IMR-90 (cell line): ENCODE measurements around the gene GPR152. TPM values are rescaled to one million over a fixed set of nuclear protein-coding genes. Genes with fewer than 3 reads are reported as not detected.

ENCODE experiments used
- ATAC-seq: fragments of 200-7000 bp; cut with Tn5 transposase; 2 replicates; pipeline ENCODE4 v1.9.1; 2020; ENCODE audit warnings: low read depth, mild to moderate bottlenecking, moderate library complexity
- BruUV-seq: library from RNA; stranded (reverse); fragments of 400-500 nt; replicated peaks from 2 replicates; lab custom pipeline; 2021; lab: Mats Ljungman, UMichigan
- CTCF ChIA-PET: fragments of 300-600 bp; formaldehyde crosslinking; extraction: SDS; loops from one replicate; lab custom pipeline; 2021; ENCODE audit warnings: antibody characterized with exemption; lab: Yijun Ruan, JAX
- POLR2A ChIA-PET: fragments of 300-600 bp; sonication (Branson Sonifier 250); formaldehyde crosslinking; loops from one replicate; lab custom pipeline; 2022; ENCODE audit warnings: antibody characterized with exemption; ENCODE audit not compliant: unreplicated experiment; lab: Charles Lee
- DNase-seq: peaks from one replicate; pipeline ENCODE4 v3.0.0; 2013
- H2AFZ ChIP-seq: replicated peaks from 2 replicates; pipeline ENCODE3; 2013; ENCODE audit warnings: low read length, mild to moderate bottlenecking; ENCODE audit not compliant: poor library complexity
- H2AK5ac ChIP-seq: 2 replicates; pipeline ENCODE4 v1.6.1; 2013; ENCODE audit warnings: low read depth, low read length, inconsistent platforms
- H2AK9ac ChIP-seq: replicated peaks from 2 replicates; pipeline ENCODE3; 2013; ENCODE audit warnings: mild to moderate bottlenecking, low read depth, low read length, moderate library complexity; ENCODE audit not compliant: poor library complexity
- H2BK120ac ChIP-seq: 2 replicates; pipeline ENCODE4 v1.6.1; 2013; ENCODE audit warnings: low read depth, low read length, inconsistent platforms
- H2BK15ac ChIP-seq: 3 replicates; pipeline ENCODE4 v1.6.1; 2013; ENCODE audit warnings: low read depth, low read length, inconsistent platforms
- H2BK20ac ChIP-seq: 2 replicates; pipeline ENCODE4 v1.6.1; 2013; ENCODE audit warnings: low read depth, mild to moderate bottlenecking, inconsistent platforms, low read length, moderate library complexity
- H2BK5ac ChIP-seq: 2 replicates; pipeline ENCODE4 v1.6.1; 2013; ENCODE audit warnings: mild to moderate bottlenecking, low read depth, low read length, inconsistent platforms; ENCODE audit not compliant: poor library complexity, severe bottlenecking
- H3K14ac ChIP-seq: replicated peaks from 2 replicates; pipeline ENCODE4 v1.6.1; 2013; ENCODE audit warnings: low read depth, low read length, inconsistent platforms
- H3K18ac ChIP-seq: 2 replicates; pipeline ENCODE4 v1.6.1; 2013; ENCODE audit warnings: low read depth, low read length, control low read depth
- H3K23ac ChIP-seq: 2 replicates; pipeline ENCODE4 v1.6.1; 2013; ENCODE audit warnings: low read depth, low read length, inconsistent platforms
- H3K27ac ChIP-seq: 2 replicates; pipeline ENCODE4 v1.5.1; 2013; ENCODE audit warnings: mild to moderate bottlenecking, control low read depth, low read length; ENCODE audit not compliant: insufficient read depth
- H3K27me3 ChIP-seq: 2 replicates; pipeline ENCODE4 v1.6.1; 2013; ENCODE audit warnings: low read length; ENCODE audit not compliant: control insufficient read depth, insufficient read depth
- H3K36me3 ChIP-seq: 2 replicates; pipeline ENCODE4 v1.6.1; 2013; ENCODE audit warnings: low read length, mixed read lengths; ENCODE audit not compliant: control insufficient read depth, insufficient read depth
- H3K4ac ChIP-seq: 2 replicates; pipeline ENCODE4 v1.6.1; 2013; ENCODE audit warnings: low read depth, low read length, inconsistent platforms
- H3K4me1 ChIP-seq: 2 replicates; pipeline ENCODE4 v1.6.1; 2013; ENCODE audit warnings: low read length, mixed read lengths; ENCODE audit not compliant: control insufficient read depth, insufficient read depth
- H3K4me2 ChIP-seq: 2 replicates; pipeline ENCODE4 v1.6.1; 2013; ENCODE audit warnings: low read depth, mild to moderate bottlenecking, control low read depth, low read length, moderate library complexity
- H3K4me3 ChIP-seq: 2 replicates; pipeline ENCODE4 v1.5.1; 2013; ENCODE audit warnings: low read depth, mild to moderate bottlenecking, control low read depth, low read length, moderate library complexity; ENCODE audit not compliant: insufficient read depth
- H3K56ac ChIP-seq: 2 replicates; pipeline ENCODE4 v1.6.1; 2013; ENCODE audit warnings: low read length, inconsistent platforms; ENCODE audit not compliant: insufficient read depth; ENCODE audit errors: extremely low read depth
- H3K79me1 ChIP-seq, 2 experiments: 2 replicates each; pipeline ENCODE4 v1.6.1; 2013; ENCODE audit warnings: low read length in 2 of 2, inconsistent platforms in 1 of 2, low read depth in 1 of 2
- H3K9ac ChIP-seq: 2 replicates; pipeline ENCODE4 v1.6.1; 2013; ENCODE audit warnings: low read depth, low read length, control low read depth
- H3K9me1 ChIP-seq: 2 replicates; pipeline ENCODE4 v1.6.1; 2013; ENCODE audit warnings: low read length, inconsistent platforms; ENCODE audit not compliant: insufficient read depth
- H3K9me3 ChIP-seq: 2 replicates; pipeline ENCODE4 v1.6.1; 2013; ENCODE audit warnings: low read length; ENCODE audit not compliant: control insufficient read depth, insufficient read depth
- H4K20me1 ChIP-seq: 2 replicates; pipeline ENCODE4 v1.6.1; 2013; ENCODE audit warnings: low read length, inconsistent platforms; ENCODE audit not compliant: insufficient read depth
- H4K5ac ChIP-seq: 2 replicates; pipeline ENCODE4 v1.6.1; 2013; ENCODE audit warnings: mild to moderate bottlenecking, low read depth, low read length, control low read depth
- H4K8ac ChIP-seq, 2 experiments: 2 replicates each; pipeline ENCODE4 v1.6.1; 2013; ENCODE audit warnings: low read depth in 2 of 2, low read length in 2 of 2, control low read depth in 1 of 2, inconsistent platforms in 1 of 2
- H4K91ac ChIP-seq: 2 replicates; pipeline ENCODE4 v1.6.1; 2013; ENCODE audit warnings: low read depth, low read length, inconsistent platforms; ENCODE audit not compliant: insufficient read depth
- BHLHE40 ChIP-seq: fragments of 150-350 bp; IDR thresholded peaks from 2 replicates; pipeline ENCODE4 v1.6.1; 2016; ENCODE audit warnings: mild to moderate bottlenecking, low read depth, low read length
- CEBPB ChIP-seq: IDR thresholded peaks from 2 replicates; pipeline ENCODE4 v1.6.1; 2012; ENCODE audit warnings: low read depth, low read length, improper control_type of control experiment
- CTCF ChIP-seq: conservative IDR thresholded peaks from 2 replicates; pipeline ENCODE4 v1.5.1; 2012; ENCODE audit warnings: mild to moderate bottlenecking, low read depth, low read length, improper control_type of control experiment
- FOS ChIP-seq: fragments of 150-350 bp; IDR thresholded peaks from 2 replicates; pipeline ENCODE4 v1.6.1; 2016; ENCODE audit warnings: low read depth, low read length
- MAFK ChIP-seq: IDR thresholded peaks from 2 replicates; pipeline ENCODE4 v1.6.1; 2012; ENCODE audit warnings: low read depth, low read length, improper control_type of control experiment
- MAZ ChIP-seq: IDR thresholded peaks from 2 replicates; pipeline ENCODE4 v1.6.1; 2012; ENCODE audit warnings: low read depth, mild to moderate bottlenecking, low read length, improper control_type of control experiment, moderate library complexity, borderline replicate concordance
- MXI1 ChIP-seq: IDR thresholded peaks from 2 replicates; pipeline ENCODE4 v1.6.1; 2012; ENCODE audit warnings: low read depth, mild to moderate bottlenecking, low read length, moderate library complexity, borderline replicate concordance
- RAD21 ChIP-seq: IDR thresholded peaks from 2 replicates; pipeline ENCODE4 v1.6.1; 2012; ENCODE audit warnings: low read length, improper control_type of control experiment
- WGBS, 2 experiments: methylation state at CpG; one replicate each; pipeline versions ENCODE4 v1.1.5 to v1.1.7; 2013; ENCODE audit warnings: missing lambda C conversion rate in 2 of 2; ENCODE audit not compliant: insufficient read length in 1 of 2; ENCODE audit errors: extremely low coverage in 2 of 2; 5-methylcytosine and 5-hydroxymethylcytosine counted together
- dilution Hi-C: fragments of 300-500 bp; cut with HindIII; formaldehyde crosslinking; loops from one replicate; pipeline ENCODE4 v1.14.3; 2018; ENCODE audit warnings: low sequenced_read_pairs; ENCODE audit not compliant: unreplicated experiment
- in situ Hi-C: fragments of 300-500 bp; cut with MboI; formaldehyde crosslinking; loops from 3 replicates; pipeline ENCODE4 v1.14.3; 2019; ENCODE audit warnings: low sequenced_read_pairs, inconsistent platforms, mixed read lengths
- intact Hi-C: fragments of 100-400 bp; cut with micrococcal nuclease; formaldehyde crosslinking; loops from 2 replicates; pipeline ENCODE4 v1.10.0; 2022
- polyA plus RNA-seq, 3 experiments: library from polyadenylated mRNA; depleted of rRNA; stranded (reverse); fragments of >200 nt; gene quantifications; 2 replicates each; pipeline ENCODE4 v1.2.3, GENCODE V29; 2012; ENCODE audit warnings: low replicate concordance in 1 of 3
- total RNA-seq: library from RNA; depleted of rRNA; stranded (reverse); fragments of >200 nt; gene quantifications from 2 replicates; pipeline ENCODE4 v1.2.3, GENCODE V29; 2012
- TF ChIP-seq, protein P1 (sequence below): fragments of 150-350 bp; IDR thresholded peaks from 2 replicates; pipeline ENCODE4 v1.6.1; 2016; ENCODE audit warnings: low read depth, mild to moderate bottlenecking, low read length, moderate library complexity, borderline replicate concordance
- TF ChIP-seq, protein P2 (sequence below): fragments of 150-350 bp; IDR thresholded peaks from 2 replicates; pipeline ENCODE4 v1.6.1; 2017; ENCODE audit warnings: mild to moderate bottlenecking, antibody characterized with exemption, low read length, low read depth

The GPR152 gene
- total and polyA plus RNA-seq, 2 of the 4 experiments (the other 2 are of a cell fraction) = not detected

DNA sequence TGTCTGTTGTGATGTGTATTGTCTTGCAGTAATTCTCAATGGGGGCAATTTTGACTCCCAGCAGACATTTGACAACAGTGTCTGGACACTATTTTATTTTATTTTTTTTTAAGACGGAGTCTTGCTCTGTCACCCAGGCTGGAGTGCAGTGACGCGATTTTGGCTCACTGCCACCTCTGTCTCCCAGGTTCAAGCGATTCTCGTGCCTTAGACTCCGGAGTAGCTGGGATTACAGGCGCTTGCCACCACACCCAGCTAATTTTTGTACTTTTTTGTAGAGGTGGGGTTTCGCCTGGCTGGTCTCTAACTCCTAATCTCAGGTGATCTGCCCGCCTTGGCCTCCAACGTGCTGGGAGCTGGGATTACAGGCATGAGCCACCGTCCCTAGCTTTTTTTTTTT lies 22.8 kb downstream of the GPR152 start:
- H3K27me3 ChIP-seq = no peaks in the 10 kb centered on the region
- H2AK5ac ChIP-seq = no peak overlapping the region
- CTCF ChIA-PET = no interaction called here
- no peak overlapping the region for H3K18ac ChIP-seq
- H2BK120ac ChIP-seq = no peak overlapping the region
- H4K20me1 ChIP-seq = no peaks in the 10 kb centered on the region; the same call in 1 of the 2 replicates
- peaks cover 26% of the 10 kb centered on the region for H3K36me3 ChIP-seq
- WGBS, 2 experiments = 100% methylated on average over 3 of the region's 11 CpGs; no CpG with 5 or more reads in 1 of the 2 experiments
- peaks cover 11 to 29% of the 10 kb centered on the region in 2 experiments for H3K79me1 ChIP-seq
- H3K4me3 ChIP-seq = no peak overlapping the region
- no peak overlapping the region for H2BK15ac ChIP-seq
- no peak overlapping the region for H3K56ac ChIP-seq
- no peaks in the 10 kb centered on the region for H3K9me3 ChIP-seq
- H4K8ac ChIP-seq = peak overlapping the region in 1 of 2 experiments; percentile 2; a peak in 1 of 4 replicates
- intact Hi-C loops (no loop called here), dilution Hi-C loops (no loop called here), in situ Hi-C loops (no loop called here)
- no TSS peak for BruUV-seq
- no peak overlapping the region for H4K91ac ChIP-seq
- no peak overlapping the region for H3K23ac ChIP-seq
- no peak for ATAC-seq
- H3K9ac ChIP-seq = no peak overlapping the region
- H3K4me1 ChIP-seq = peaks cover 5% of the 10 kb centered on the region
- no peak overlapping the region for H2AK9ac ChIP-seq
- POLR2A ChIA-PET = no interaction called here
- no peak overlapping the region for H3K14ac ChIP-seq
- H4K5ac ChIP-seq = no peak overlapping the region
- H2BK20ac ChIP-seq = no peak overlapping the region
- no peak overlapping the region for H2AFZ ChIP-seq
- H3K27ac ChIP-seq = no peak overlapping the region
- no peak overlapping the region for H3K4ac ChIP-seq
- no peak overlapping the region for H3K4me2 ChIP-seq
- peaks cover 8% of the 10 kb centered on the region for H3K9me1 ChIP-seq
- TF ChIP-seq CEBPB = no peak
- TF ChIP-seq FOS = no peak
- TF ChIP-seq, protein P1, sequence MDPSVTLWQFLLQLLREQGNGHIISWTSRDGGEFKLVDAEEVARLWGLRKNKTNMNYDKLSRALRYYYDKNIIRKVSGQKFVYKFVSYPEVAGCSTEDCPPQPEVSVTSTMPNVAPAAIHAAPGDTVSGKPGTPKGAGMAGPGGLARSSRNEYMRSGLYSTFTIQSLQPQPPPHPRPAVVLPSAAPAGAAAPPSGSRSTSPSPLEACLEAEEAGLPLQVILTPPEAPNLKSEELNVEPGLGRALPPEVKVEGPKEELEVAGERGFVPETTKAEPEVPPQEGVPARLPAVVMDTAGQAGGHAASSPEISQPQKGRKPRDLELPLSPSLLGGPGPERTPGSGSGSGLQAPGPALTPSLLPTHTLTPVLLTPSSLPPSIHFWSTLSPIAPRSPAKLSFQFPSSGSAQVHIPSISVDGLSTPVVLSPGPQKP = no peak
- TF ChIP-seq, protein P2, sequence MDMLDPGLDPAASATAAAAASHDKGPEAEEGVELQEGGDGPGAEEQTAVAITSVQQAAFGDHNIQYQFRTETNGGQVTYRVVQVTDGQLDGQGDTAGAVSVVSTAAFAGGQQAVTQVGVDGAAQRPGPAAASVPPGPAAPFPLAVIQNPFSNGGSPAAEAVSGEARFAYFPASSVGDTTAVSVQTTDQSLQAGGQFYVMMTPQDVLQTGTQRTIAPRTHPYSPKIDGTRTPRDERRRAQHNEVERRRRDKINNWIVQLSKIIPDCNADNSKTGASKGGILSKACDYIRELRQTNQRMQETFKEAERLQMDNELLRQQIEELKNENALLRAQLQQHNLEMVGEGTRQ = no peak
- TF ChIP-seq MAZ = no peak
- TF ChIP-seq MAFK = no peak
- no peak for TF ChIP-seq RAD21
- no peak for TF ChIP-seq BHLHE40
- TF ChIP-seq CTCF = no peak
- TF ChIP-seq MXI1 = no peak
- H2BK5ac ChIP-seq = no peak overlapping the region
- no peak for DNase-seq
